Neural progenitor cell (in vitro differentiated cells): ENCODE results near the gene RAE1.

Source experiments
- CTCF ChIP-seq: fragments of 200-600 bp; sonication (generic); IDR thresholded peaks from 2 replicates; pipeline ENCODE4 v1.5.1; 2017; ENCODE audit warnings: antibody characterized with exemption, mild to moderate bottlenecking
- EZH2 ChIP-seq: fragments of 200-600 bp; sonication (generic); IDR thresholded peaks from 2 replicates; pipeline ENCODE4 v1.6.1; 2017; ENCODE audit warnings: antibody characterized with exemption, mild to moderate bottlenecking, moderate library complexity

- TF ChIP-seq CTCF (no peak), EZH2 (no peak)
These were observed 10.5 kb downstream of the RAE1 start for GRCh38 chr20:57361517-57361916.
